Dermis blood vessel endothelial cell (primary cell): ENCODE results near the gene ABCB9. TPM values are rescaled to one million over a fixed set of nuclear protein-coding genes. Genes with fewer than 3 reads are reported as not detected.
"Not testable (repeated sequence)": the region's sequence is repeated elsewhere in the genome, so short reads cannot be mapped to it uniquely, and the experiment has no call there.

ENCODE experiments used
- DNase-seq: peaks from one replicate; pipeline ENCODE4 v3.0.0; 2010
- total RNA-seq: library from RNA; depleted of rRNA; stranded (reverse); fragments of >200 nt; gene quantifications from 2 replicates; pipeline ENCODE4 v1.2.3, GENCODE V29; 2014

ABCB9 gene
- total RNA-seq, 1 donor from 2014 or later = 10.9 TPM

GRCh38 chr12:122934722-122935121 is 31.5 kb downstream of the ABCB9 start:
- DNase-seq = no peak

GRCh38 chr12:122932207-122932606 is 34.1 kb downstream of the ABCB9 start:
- DNase-seq = no peak

GRCh38 chr12:122929812-122930211 is 36.5 kb downstream of the ABCB9 start:
- DNase-seq = no peak

- DNase-seq = no peak
These were observed 37.1 kb downstream of the ABCB9 start for GRCh38 chr12:122929148-122929538.

GRCh38 chr12:122928404-122929147 is 37.7 kb downstream of the ABCB9 start:
- no peak for DNase-seq

GRCh38 chr12:122927756-122928403 is 38.4 kb downstream of the ABCB9 start:
- no peak for DNase-seq

GRCh38 chr12:122921917-122922316 is 44.3 kb downstream of the ABCB9 start:
- no peak for DNase-seq

- DNase-seq = no peak
These were observed 45.6 kb downstream of the ABCB9 start for GRCh38 chr12:122920687-122921086.

GRCh38 chr12:122918827-122919226 is 47.4 kb downstream of the ABCB9 start:
- DNase-seq = no peak

- no peak for DNase-seq
These were observed 48.6 kb downstream of the ABCB9 start for GRCh38 chr12:122917507-122918121.

- DNase-seq = no peak
These were observed 56.6 kb downstream of the ABCB9 start for GRCh38 chr12:122909442-122910288.

- no peak for DNase-seq
These were observed 57.3 kb downstream of the ABCB9 start for GRCh38 chr12:122908915-122909314.

GRCh38 chr12:122905258-122905657 is 61.0 kb downstream of the ABCB9 start:
- not testable (repeated sequence) for DNase-seq

- DNase-seq = no peak
These were observed 62.6 kb downstream of the ABCB9 start for GRCh38 chr12:122903693-122904034.

- DNase-seq = no peak
These were observed 63.2 kb downstream of the ABCB9 start for GRCh38 chr12:122902854-122903692.

GRCh38 chr12:122899887-122900286 is 66.4 kb downstream of the ABCB9 start:
- DNase-seq = no peak

- DNase-seq = no peak
These were observed 69.6 kb downstream of the ABCB9 start for GRCh38 chr12:122896662-122897061.

- peak; percentile 92 for DNase-seq
These were observed 70.3 kb downstream of the ABCB9 start, which contains the start of gene VPS37B for GRCh38 chr12:122895704-122896636. TSS of gene VPS37B (minus strand) at chr12:122896124. CDS start at chr12:122896062, 62 bp downstream.

- peak; percentile 38 for DNase-seq
These were observed 71.0 kb downstream of the ABCB9 start for GRCh38 chr12:122895320-122895703.

- peak; percentile 39 for DNase-seq
These were observed 71.8 kb downstream of the ABCB9 start for GRCh38 chr12:122894193-122895121.
